Pancreas (tissue), 10 donors: ENCODE results near the gene ACER2. TPM values are rescaled to one million over a fixed set of nuclear protein-coding genes. Genes with fewer than 3 reads are reported as not detected.

Source experiments
- ATAC-seq, 4 donors: fragments of 200-7000 bp; cut with Tn5 transposase; one replicate each; pipeline versions ENCODE4 v1.8.0 to v1.9.1; 2020; ENCODE audit warnings: mild to moderate bottlenecking in 4 of 4, moderate library complexity in 4 of 4
- DNase-seq, 6 donors: peaks; one replicate each; pipeline ENCODE4 v3.0.0-alpha.2; 2020
- FAIRE-seq: peaks from 2 replicates; lab custom pipeline; 2012; peaks lifted over from hg19 to GRCh38; lab: Jason Lieb, UNC
- H3K27ac ChIP-seq, 4 donors: fragments of 200-600 bp; sonication (generic); 1 replicate in 3 of 4; 2 replicates in 1 of 4; pipeline versions ENCODE4 v1.5.0 to v1.8.0; 2020
- H3K27me3 ChIP-seq, 4 donors: fragments of 200-600 bp; one replicate each; pipeline ENCODE4 v1.8.0; 2021
- H3K36me3 ChIP-seq, 3 donors: fragments of 200-600 bp; sonication (generic) in 1 of 3; one replicate each; pipeline versions ENCODE4 v1.5.0 to v1.8.0; 2020 to 2021
- H3K4me1 ChIP-seq, 3 donors: fragments of 200-600 bp; one replicate each; pipeline ENCODE4 v1.8.0; 2021
- H3K4me3 ChIP-seq, 4 donors: fragments of 200-600 bp; sonication (generic) in 2 of 4; one replicate each; pipeline versions ENCODE4 v1.5.0 to v1.8.0; 2020 to 2021
- H3K9me3 ChIP-seq, 4 donors: fragments of 200-600 bp; one replicate each; pipeline ENCODE4 v1.8.0; 2021
- WGBS, 2 donors: extraction: QIAGEN DNeasy Blood & Tissue Kit; methylation state at CpG; one replicate each; pipeline ENCODE4 v1.1.7; 2013; 5-methylcytosine and 5-hydroxymethylcytosine counted together
- intact Hi-C, 3 donors: fragments of 100-400 bp; cut with DNase I; formaldehyde crosslinking; loops; one replicate each; pipeline versions ENCODE4 v1.11.1 to v1.14.2; 2022
- polyA plus RNA-seq, 2 donors: library from polyadenylated mRNA; stranded (reverse); fragments of 200-250 nt; gene quantifications; one replicate each; pipeline ENCODE4 v1.2.3, GENCODE V29; 2013
- total RNA-seq, 6 donors: library from RNA; stranded (reverse); fragmentation: NEBNext Ultra II Directional in 4 of 6; extraction: Animal tissue kit (Norgen Biotek cat#: 25700) in 4 of 6; gene quantifications; one replicate each; pipeline versions ENCODE4 v1.2.1 to v1.2.4, GENCODE V29; 2021 to 2023
- TF ChIP-seq, protein P1 (sequence below), 4 donors: fragments of 200-600 bp; sonication (generic) in 3 of 4; IDR thresholded peaks; one replicate each; pipeline versions ENCODE4 v1.5.0 to v1.8.0; 2021; ENCODE audit warnings: antibody characterized with exemption in 4 of 4
- donor health status: healthy with polysubstance abuse.
- donor health status: DM: no; HTN: no; CAD: no; lungs with moderate emphysema.
- donor health status: DM: no; HTN: no; CAD: no.
- donor health status: control.
- donor health status: control.
- donor health status: Bipolar disorder and iron deficiency.
- donor health status: DM: yes; HTN: yes; CAD: no.
- donor health status: DM: no; HTN: no; CAD: no.
- donor health status: DM: no; HTN: no; CAD: no.
- donor health status: DM: yes; HTN: yes; CAD: no.

ACER2 gene
- total and polyA plus RNA-seq, 8 donors, result 0.84 to 8.8 (median 4.9) TPM

DNA sequence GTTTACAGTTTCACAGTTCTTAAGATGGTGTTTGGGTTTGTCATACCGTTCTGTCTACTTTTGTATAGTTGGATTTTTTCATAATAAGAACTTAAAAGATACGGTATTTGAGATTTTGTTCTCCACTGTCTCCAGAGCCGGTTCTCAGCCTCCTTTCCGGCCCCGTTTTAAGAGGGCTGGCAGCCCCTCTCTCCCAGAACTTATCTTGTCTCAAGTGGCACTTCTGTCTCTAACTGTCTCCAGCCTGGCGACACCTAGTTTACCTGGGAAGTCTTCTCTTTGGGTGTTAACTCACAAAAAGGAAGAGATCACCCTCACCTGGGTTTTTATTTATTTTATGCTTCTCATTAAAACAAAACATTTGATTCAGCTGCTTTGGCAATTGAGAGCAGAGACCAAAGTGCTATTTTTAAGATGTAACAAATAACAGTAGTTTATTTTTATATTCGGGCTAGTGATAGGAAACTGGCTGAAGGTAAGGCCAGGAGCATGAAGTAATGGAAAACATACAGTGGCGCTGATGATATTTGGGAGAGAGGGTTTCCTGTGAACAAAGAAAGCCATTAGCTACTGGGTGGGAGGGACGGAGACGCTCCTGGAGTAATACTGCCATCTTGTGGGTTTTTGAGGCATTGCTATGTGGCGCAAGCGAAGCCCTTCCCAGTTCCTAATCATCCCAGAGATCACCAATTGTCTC, 48.3 kb downstream of the ACER2 start:
- peak in 4 of 6 donors; percentile 44 to 75 (median 51) for DNase-seq
- H3K27ac ChIP-seq, result no peak overlapping the region
- peak; percentile 91 to 100 (median 98) for ATAC-seq
- no peaks in the 10 kb centered on the region for H3K27me3 ChIP-seq
- FAIRE-seq, result peak; percentile 71
- peaks cover 0 to 3% (median 0%) of the 10 kb centered on the region in 3 donors for H3K4me1 ChIP-seq
- H3K4me3 ChIP-seq, result no peak overlapping the region
- H3K9me3 ChIP-seq, result no peaks in the 10 kb centered on the region
- WGBS, 2 donors, result 29 to 35% methylated on average over 12 of the region's 12 CpGs
- intact Hi-C loops, result no loop called here
- TF ChIP-seq, protein P1, sequence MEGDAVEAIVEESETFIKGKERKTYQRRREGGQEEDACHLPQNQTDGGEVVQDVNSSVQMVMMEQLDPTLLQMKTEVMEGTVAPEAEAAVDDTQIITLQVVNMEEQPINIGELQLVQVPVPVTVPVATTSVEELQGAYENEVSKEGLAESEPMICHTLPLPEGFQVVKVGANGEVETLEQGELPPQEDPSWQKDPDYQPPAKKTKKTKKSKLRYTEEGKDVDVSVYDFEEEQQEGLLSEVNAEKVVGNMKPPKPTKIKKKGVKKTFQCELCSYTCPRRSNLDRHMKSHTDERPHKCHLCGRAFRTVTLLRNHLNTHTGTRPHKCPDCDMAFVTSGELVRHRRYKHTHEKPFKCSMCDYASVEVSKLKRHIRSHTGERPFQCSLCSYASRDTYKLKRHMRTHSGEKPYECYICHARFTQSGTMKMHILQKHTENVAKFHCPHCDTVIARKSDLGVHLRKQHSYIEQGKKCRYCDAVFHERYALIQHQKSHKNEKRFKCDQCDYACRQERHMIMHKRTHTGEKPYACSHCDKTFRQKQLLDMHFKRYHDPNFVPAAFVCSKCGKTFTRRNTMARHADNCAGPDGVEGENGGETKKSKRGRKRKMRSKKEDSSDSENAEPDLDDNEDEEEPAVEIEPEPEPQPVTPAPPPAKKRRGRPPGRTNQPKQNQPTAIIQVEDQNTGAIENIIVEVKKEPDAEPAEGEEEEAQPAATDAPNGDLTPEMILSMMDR (IDR thresholded peaks at IDR 0.05), result peak; percentile 87 to 93 (median 91)
- H3K36me3 ChIP-seq, result peaks cover 0 to 3% (median 0%) of the 10 kb centered on the region in 3 donors

GRCh38 chr9:19457693-19458009, 48.8 kb downstream of the ACER2 start:
- 9 to 10% methylated on average over 5 of the region's 5 CpGs for WGBS, 2 donors
- TF ChIP-seq, protein P1 (IDR thresholded peaks at IDR 0.05), result peak in 1 of 4 donors; percentile 5
- Histone ChIP-seq H3K4me1 (peaks cover 0 to 3% (median 0%) of the 10 kb centered on the region in 3 donors), H3K36me3 (no peaks in the 10 kb centered on the region), H3K27me3 (no peaks in the 10 kb centered on the region), H3K4me3 (no peak overlapping the region), H3K9me3 (no peaks in the 10 kb centered on the region), H3K27ac (no peak overlapping the region)
- ATAC-seq (peak in 1 of 4 donors; percentile 15), FAIRE-seq (no peak), DNase-seq (no peak)
- intact Hi-C loops, result no loop called here

- ATAC-seq (no peak), FAIRE-seq (no peak)
- WGBS, 2 donors, result 65 to 66% methylated on average over 6 of the region's 6 CpGs
Observed at GRCh38 chr9:19460243-19460642, 51.4 kb downstream of the ACER2 start.

GRCh38 chr9:19461135-19461534, 52.3 kb downstream of the ACER2 start:
- intact Hi-C loops, result no loop called here
- Histone ChIP-seq H3K9me3 (no peaks in the 10 kb centered on the region), H3K36me3 (no peaks in the 10 kb centered on the region), H3K27me3 (no peaks in the 10 kb centered on the region), H3K4me3 (no peak overlapping the region), H3K4me1 (peaks cover 0 to 3% (median 0%) of the 10 kb centered on the region in 3 donors), H3K27ac (no peak overlapping the region)
- TF ChIP-seq, protein P1 (IDR thresholded peaks at IDR 0.05), result no peak
- FAIRE-seq (no peak), ATAC-seq (no peak), DNase-seq (no peak)
- WGBS, 2 donors, result 81 to 85% methylated on average over 26 of the region's 26 CpGs

More at GRCh38 chr9:19460243-19460642, 51.4 kb downstream of the ACER2 start:
- no peaks in the 10 kb centered on the region for H3K9me3 ChIP-seq
- H3K4me3 ChIP-seq, result no peak overlapping the region
- H3K36me3 ChIP-seq, result no peaks in the 10 kb centered on the region
- DNase-seq, result no peak
- TF ChIP-seq, protein P1 (IDR thresholded peaks at IDR 0.05), result no peak
- no peak overlapping the region for H3K27ac ChIP-seq
- no peaks in the 10 kb centered on the region for H3K27me3 ChIP-seq
- intact Hi-C loops, result no loop called here
- peaks cover 0 to 3% (median 0%) of the 10 kb centered on the region in 3 donors for H3K4me1 ChIP-seq
